Large intestine (tissue), 3 donors: Measurements from ENCODE around the gene NGEF. TPM values are rescaled to one million over a fixed set of nuclear protein-coding genes. Genes with fewer than 3 reads are reported as not detected.

Experiments
- DNase-seq, 2 donors: peaks; one replicate each; pipeline versions ENCODE4 v3.0.0 to v3.0.0-alpha.2; 2013
- H3K27ac ChIP-seq: one replicate; pipeline ENCODE4 v1.5.1; 2013; ENCODE audit warnings: low read length
- H3K27me3 ChIP-seq: 2 replicates; pipeline ENCODE4 v1.6.1; 2013; ENCODE audit warnings: low read length; ENCODE audit not compliant: control insufficient read depth, insufficient read depth
- H3K36me3 ChIP-seq: 2 replicates; pipeline ENCODE4 v1.6.1; 2013; ENCODE audit warnings: low read length; ENCODE audit not compliant: control insufficient read depth, insufficient read depth
- H3K4me1 ChIP-seq: one replicate; pipeline ENCODE4 v1.6.1; 2013; ENCODE audit warnings: low read length; ENCODE audit not compliant: control insufficient read depth, insufficient read depth
- H3K4me3 ChIP-seq: one replicate; pipeline ENCODE4 v1.5.1; 2013; ENCODE audit warnings: low read length
- H3K9me3 ChIP-seq: one replicate; pipeline ENCODE4 v1.6.1; 2013; ENCODE audit warnings: mild to moderate bottlenecking, low read depth, low read length, moderate library complexity; ENCODE audit not compliant: control insufficient read depth
- WGBS: methylation state at CpG from one replicate; pipeline ENCODE4 v1.1.5; 2013; ENCODE audit warnings: low lambda C conversion rate; ENCODE audit not compliant: insufficient coverage; 5-methylcytosine and 5-hydroxymethylcytosine counted together
- polyA plus RNA-seq: library from polyadenylated mRNA; unstranded; fragments of 120-200 nt; gene quantifications from one replicate; pipeline ENCODE4 v1.2.1, GENCODE V29; 2013

Gene NGEF
- polyA plus RNA-seq, 1 donor = 22.9 TPM

GRCh38 chr2:232831496-232831895 lies 181.6 kb downstream of the NGEF start:
- no peak overlapping the region for H3K4me3 ChIP-seq
- no peaks in the 10 kb centered on the region for H3K4me1 ChIP-seq
- peaks cover 69% of the 10 kb centered on the region for H3K36me3 ChIP-seq
- no peaks in the 10 kb centered on the region for H3K9me3 ChIP-seq
- no peak overlapping the region for H3K27ac ChIP-seq
- no peaks in the 10 kb centered on the region for H3K27me3 ChIP-seq
- DNase-seq = no peak
- no CpG with 5 or more reads among the region's 3 CpGs for WGBS

GRCh38 chr2:232829988-232830387 lies 183.1 kb downstream of the NGEF start:
- 90% methylated on average over 1 of the region's 3 CpGs for WGBS
- H3K36me3 ChIP-seq = peaks cover 68% of the 10 kb centered on the region

More at GRCh38 chr2:232829988-232830387, 183.1 kb downstream of the NGEF start:
- H3K27ac ChIP-seq = no peak overlapping the region
- no peak for DNase-seq
- H3K27me3 ChIP-seq = no peaks in the 10 kb centered on the region
- no peaks in the 10 kb centered on the region for H3K9me3 ChIP-seq
- no peaks in the 10 kb centered on the region for H3K4me1 ChIP-seq
- no peak overlapping the region for H3K4me3 ChIP-seq

Other genes starting within 250 kb of the NGEF start
- gene KCNJ13, start 236.7 kb downstream of the NGEF start, polyA plus RNA-seq = 28.1 TPM
- 6.9 TPM for gene SNORC, start 143.0 kb downstream of the NGEF start, polyA plus RNA-seq
- gene NEU2, start 19.4 kb upstream of the NGEF start, polyA plus RNA-seq = not detected
- 12.6 TPM for gene INPP5D, start 47.1 kb upstream of the NGEF start, polyA plus RNA-seq
- gene ATG16L1, start 238.4 kb upstream of the NGEF start, polyA plus RNA-seq = 22.7 TPM